Psoas muscle (tissue), 8 donors: Measurements from ENCODE around the gene TRDN. TPM values are rescaled to one million over a fixed set of nuclear protein-coding genes. Genes with fewer than 3 reads are reported as not detected.

Experiments used
- ATAC-seq, 4 donors: fragments of 200-7000 bp; cut with Tn5 transposase; one replicate each; pipeline ENCODE4 v1.9.1; 2020; ENCODE audit warnings: moderate library complexity in 3 of 4, mild to moderate bottlenecking in 2 of 4
- DNase-seq, 2 donors: peaks; one replicate each; pipeline ENCODE4 v3.0.0-alpha.2; 2020
- H3K27ac ChIP-seq: fragments of 200-600 bp; one replicate; pipeline ENCODE4 v1.8.0; 2022
- H3K27me3 ChIP-seq, 3 donors: fragments of 200-600 bp in 1 of 3; one replicate each; pipeline versions ENCODE4 v1.6.1 to v1.8.0; 2013 to 2022; ENCODE audit warnings: low read length in 2 of 3, mild to moderate bottlenecking in 2 of 3, moderate library complexity in 1 of 3; ENCODE audit not compliant: insufficient read depth in 3 of 3
- H3K36me3 ChIP-seq, 2 donors: fragments of 200-600 bp in 1 of 2; one replicate each; pipeline versions ENCODE4 v1.6.1 to v1.8.0; 2013 to 2022; ENCODE audit warnings: low read depth in 1 of 2, mild to moderate bottlenecking in 1 of 2, moderate library complexity in 1 of 2; ENCODE audit not compliant: insufficient read depth in 1 of 2
- H3K4me1 ChIP-seq: fragments of 200-600 bp; one replicate; pipeline ENCODE4 v1.8.0; 2022
- H3K4me3 ChIP-seq: fragments of 200-600 bp; one replicate; pipeline ENCODE4 v1.8.0; 2022; ENCODE audit warnings: mild to moderate bottlenecking
- H3K9me3 ChIP-seq: fragments of 200-600 bp; one replicate; pipeline ENCODE4 v1.8.0; 2022
- CTCF ChIP-seq: fragments of 200-600 bp; IDR thresholded peaks from one replicate; pipeline ENCODE4 v1.8.0; 2022; ENCODE audit warnings: antibody characterized with exemption
- WGBS, 3 donors: extraction: QIAGEN DNeasy Blood & Tissue Kit; methylation state at CpG; one replicate each; pipeline versions ENCODE4 v1.1.6 to v1.1.7; 2013; 5-methylcytosine and 5-hydroxymethylcytosine counted together
- intact Hi-C, 2 donors: fragments of 100-400 bp; cut with DNase I; formaldehyde crosslinking; loops; one replicate each; pipeline versions ENCODE4 v1.11.0 to v1.14.2; 2022
- polyA plus RNA-seq, 3 donors: library from polyadenylated mRNA; stranded (reverse); fragments of 200-250 nt; gene quantifications; one replicate each; pipeline ENCODE4 v1.2.3, GENCODE V29; 2013
- total RNA-seq, 4 donors: library from RNA; stranded (reverse); fragmentation: NEBNext Ultra II Directional in 2 of 4; extraction: Animal tissue kit (Norgen Biotek cat#: 25700) in 2 of 4; gene quantifications; one replicate each; pipeline versions ENCODE4 v1.2.1 to v1.2.4, GENCODE V29; 2021 to 2023
- donor health status: healthy with polysubstance abuse.
- donor health status: DM: no; HTN: no; CAD: no; lungs with moderate emphysema.
- donor health status: Bipolar disorder and iron deficiency.
- donor health status: healthy.
- donor health status: DM: yes; HTN: yes; CAD: no.
- donor health status: DM: no; HTN: no; CAD: no.
- donor health status: DM: no; HTN: no; CAD: no.
- donor health status: DM: yes; HTN: yes; CAD: no.

The TRDN gene
- total and polyA plus RNA-seq, 7 donors: 79.7 to 1,361 (median 399) TPM

- H3K27ac ChIP-seq: no peak overlapping the region
- no peaks in the 10 kb centered on the region for H3K9me3 ChIP-seq
- no peak for TF ChIP-seq CTCF
- no peak overlapping the region for H3K4me3 ChIP-seq
- intact Hi-C loops: no loop called here
- 84 to 90% (median 87%) methylated on average over 3 of the region's 3 CpGs for WGBS, 3 donors
- DNase-seq (no peak), ATAC-seq (no peak)
- peaks cover 0 to 56% of the 10 kb centered on the region in 2 donors for H3K36me3 ChIP-seq
- H3K4me1 ChIP-seq: no peaks in the 10 kb centered on the region
- H3K27me3 ChIP-seq: no peaks in the 10 kb centered on the region
Observed at GRCh38 chr6:123352279-123352678, 284.5 kb downstream of the TRDN start.

GRCh38 chr6:123343836-123344235, 292.9 kb downstream of the TRDN start:
- Histone ChIP-seq H3K4me1 (peaks cover 16% of the 10 kb centered on the region), H3K4me3 (no peak overlapping the region), H3K27ac (no peak overlapping the region), H3K36me3 (no peaks in the 10 kb centered on the region), H3K27me3 (no peaks in the 10 kb centered on the region), H3K9me3 (no peaks in the 10 kb centered on the region)
- no peak for TF ChIP-seq CTCF
- intact Hi-C loops: no loop called here
- DNase-seq (no peak), ATAC-seq (peak in 3 of 4 donors; percentile 2 to 34 (median 27))
- 46 to 67% (median 54%) methylated on average over 1 of the region's 1 CpG for WGBS, 3 donors

GRCh38 chr6:123338394-123338793, 298.4 kb downstream of the TRDN start:
- intact Hi-C loops: no loop called here
- TF ChIP-seq CTCF: no peak
- DNase-seq (peak; percentile 10 to 53), ATAC-seq (peak; percentile 77 to 82 (median 78))
- no peaks in the 10 kb centered on the region for H3K9me3 ChIP-seq
- H3K4me3 ChIP-seq: no peak overlapping the region
- no peaks in the 10 kb centered on the region for H3K27me3 ChIP-seq
- peak overlapping the region; percentile 73 for H3K27ac ChIP-seq
- H3K4me1 ChIP-seq: peaks cover 16% of the 10 kb centered on the region
- H3K36me3 ChIP-seq: peaks cover 0 to 22% of the 10 kb centered on the region in 2 donors

- intact Hi-C loops: no loop called here
- TF ChIP-seq CTCF: no peak
- DNase-seq (no peak), ATAC-seq (peak in 2 of 4 donors; percentile 26 to 44)
- whole genome bisulfite sequencing, 3 donors: 36 to 56% (median 51%) methylated on average over 3 of the region's 3 CpGs
- Histone ChIP-seq H3K27ac (peak overlapping the region; percentile 51), H3K36me3 (peaks cover 0 to 69% of the 10 kb centered on the region in 2 donors), H3K4me3 (no peak overlapping the region), H3K9me3 (no peaks in the 10 kb centered on the region), H3K4me1 (no peaks in the 10 kb centered on the region), H3K27me3 (no peaks in the 10 kb centered on the region)
Observed at GRCh38 chr6:123333000-123333756, 303.6 kb downstream of the TRDN start.

- no peak for DNase-seq
- Histone ChIP-seq H3K27ac (no peak overlapping the region), H3K4me3 (no peak overlapping the region), H3K27me3 (no peaks in the 10 kb centered on the region), H3K9me3 (no peaks in the 10 kb centered on the region), H3K4me1 (no peaks in the 10 kb centered on the region), H3K36me3 (peaks cover 0 to 74% of the 10 kb centered on the region in 2 donors)
- ATAC-seq: no peak
- no peak for TF ChIP-seq CTCF
- intact Hi-C loops: no loop called here
- 91 to 94% (median 93%) methylated on average over 2 of the region's 2 CpGs for WGBS, 3 donors
Observed at GRCh38 chr6:123332070-123332469, 304.7 kb downstream of the TRDN start.
